Esophagus (tissue), 2 donors: Measurements from ENCODE around the gene ZNF423. TPM values are rescaled to one million over a fixed set of nuclear protein-coding genes. Genes with fewer than 3 reads are reported as not detected.

Source experiments
- H3K27ac ChIP-seq, 2 donors: one replicate each; pipeline ENCODE4 v1.5.1; 2013; ENCODE audit warnings: low read depth in 2 of 2, mild to moderate bottlenecking in 2 of 2, inconsistent platforms in 1 of 2, low read length in 1 of 2, moderate library complexity in 1 of 2
- H3K27me3 ChIP-seq, 2 donors: one replicate each; pipeline ENCODE4 v1.6.1; 2013; ENCODE audit warnings: low read length in 2 of 2, control low read depth in 1 of 2, mild to moderate bottlenecking in 1 of 2; ENCODE audit not compliant: insufficient read depth in 2 of 2, control insufficient read depth in 1 of 2
- H3K36me3 ChIP-seq, 2 donors: one replicate each; pipeline ENCODE4 v1.6.1; 2013; ENCODE audit warnings: low read length in 1 of 2; ENCODE audit not compliant: control insufficient read depth in 2 of 2, insufficient read depth in 2 of 2
- H3K4me1 ChIP-seq, 2 donors: one replicate each; pipeline ENCODE4 v1.6.1; 2013; ENCODE audit warnings: low read length in 1 of 2; ENCODE audit not compliant: control insufficient read depth in 2 of 2, insufficient read depth in 2 of 2
- H3K4me3 ChIP-seq, 2 donors: one replicate each; pipeline ENCODE4 v1.5.1; 2013; ENCODE audit warnings: low read length in 2 of 2, mild to moderate bottlenecking in 2 of 2, low read depth in 1 of 2, moderate library complexity in 1 of 2
- H3K9me3 ChIP-seq, 2 donors: one replicate each; pipeline ENCODE4 v1.6.1; 2013; ENCODE audit warnings: mild to moderate bottlenecking in 2 of 2, low read depth in 1 of 2, low read length in 1 of 2, moderate library complexity in 1 of 2; ENCODE audit not compliant: control insufficient read depth in 2 of 2, insufficient read depth in 1 of 2
- WGBS, 2 donors: extraction: QIAGEN DNeasy Blood & Tissue Kit; methylation state at CpG; one replicate each; pipeline ENCODE4 v1.1.7; 2013; 5-methylcytosine and 5-hydroxymethylcytosine counted together
- polyA plus RNA-seq, 2 donors: library from polyadenylated mRNA; stranded (reverse); fragments of 200-250 nt; gene quantifications; one replicate each; pipeline ENCODE4 v1.2.3, GENCODE V29; 2013
- donor health status: healthy with polysubstance abuse.
- donor health status: Bipolar disorder and iron deficiency.

The ZNF423 gene
- polyA plus RNA-seq, 2 donors: 0.53 to 0.67 TPM

GRCh38 chr16:49602976-49603310 is 253.0 kb downstream of the ZNF423 start:
- H3K9me3 ChIP-seq: no peaks in the 10 kb centered on the region
- no peaks in the 10 kb centered on the region for H3K36me3 ChIP-seq
- H3K27ac ChIP-seq: no peak overlapping the region
- 64 to 66% methylated on average over 9 of the region's 9 CpGs for WGBS, 2 donors
- H3K4me1 ChIP-seq: peaks cover 0 to 3% of the 10 kb centered on the region in 2 donors
- H3K4me3 ChIP-seq: no peak overlapping the region
- H3K27me3 ChIP-seq: no peaks in the 10 kb centered on the region

- 49 to 57% methylated on average over 22 of the region's 22 CpGs for WGBS, 2 donors
- no peaks in the 10 kb centered on the region for H3K9me3 ChIP-seq
- H3K36me3 ChIP-seq: no peaks in the 10 kb centered on the region
- no peaks in the 10 kb centered on the region for H3K27me3 ChIP-seq
- no peak overlapping the region for H3K27ac ChIP-seq
- H3K4me3 ChIP-seq: no peak overlapping the region
- H3K4me1 ChIP-seq: peaks cover 0 to 3% of the 10 kb centered on the region in 2 donors
Observed at GRCh38 chr16:49602201-49602975, 253.5 kb downstream of the ZNF423 start.

- WGBS, 2 donors: 76 to 84% methylated on average over 6 of the region's 6 CpGs
- H3K27ac ChIP-seq: no peak overlapping the region
- H3K9me3 ChIP-seq: no peaks in the 10 kb centered on the region
- no peaks in the 10 kb centered on the region for H3K27me3 ChIP-seq
- no peak overlapping the region for H3K4me3 ChIP-seq
- H3K36me3 ChIP-seq: no peaks in the 10 kb centered on the region
- peaks cover 0 to 3% of the 10 kb centered on the region in 2 donors for H3K4me1 ChIP-seq
Observed at GRCh38 chr16:49601576-49601975, 254.3 kb downstream of the ZNF423 start.

GRCh38 chr16:49600976-49601375 is 254.9 kb downstream of the ZNF423 start:
- H3K27me3 ChIP-seq: no peaks in the 10 kb centered on the region
- H3K4me3 ChIP-seq: no peak overlapping the region
- no peak overlapping the region for H3K27ac ChIP-seq
- H3K36me3 ChIP-seq: no peaks in the 10 kb centered on the region
- 96 to 97% methylated on average over 8 of the region's 8 CpGs for WGBS, 2 donors
- no peaks in the 10 kb centered on the region for H3K9me3 ChIP-seq
- H3K4me1 ChIP-seq: peaks cover 0 to 3% of the 10 kb centered on the region in 2 donors

- Histone ChIP-seq H3K27ac (no peak overlapping the region), H3K4me1 (peaks cover 0 to 3% of the 10 kb centered on the region in 2 donors), H3K36me3 (no peaks in the 10 kb centered on the region), H3K4me3 (no peak overlapping the region), H3K27me3 (no peaks in the 10 kb centered on the region), H3K9me3 (no peaks in the 10 kb centered on the region)
- WGBS, 2 donors: 94% methylated on average over 23 of the region's 23 CpGs
Observed at GRCh38 chr16:49600536-49600935, 255.4 kb downstream of the ZNF423 start.

GRCh38 chr16:49599704-49600103 is 256.2 kb downstream of the ZNF423 start:
- Histone ChIP-seq H3K27ac (no peak overlapping the region), H3K27me3 (no peaks in the 10 kb centered on the region), H3K36me3 (no peaks in the 10 kb centered on the region), H3K9me3 (no peaks in the 10 kb centered on the region), H3K4me1 (peaks cover 0 to 3% of the 10 kb centered on the region in 2 donors), H3K4me3 (no peak overlapping the region)
- WGBS, 2 donors: 80 to 87% methylated on average over 8 of the region's 8 CpGs

GRCh38 chr16:49599281-49599680 is 256.6 kb downstream of the ZNF423 start:
- Histone ChIP-seq H3K9me3 (no peaks in the 10 kb centered on the region), H3K4me1 (peaks cover 0 to 3% of the 10 kb centered on the region in 2 donors), H3K27ac (no peak overlapping the region), H3K27me3 (no peaks in the 10 kb centered on the region), H3K36me3 (no peaks in the 10 kb centered on the region), H3K4me3 (no peak overlapping the region)
- 93% methylated on average over 2 of the region's 2 CpGs for WGBS, 2 donors

GRCh38 chr16:49598383-49599170 is 257.3 kb downstream of the ZNF423 start:
- 87 to 88% methylated on average over 8 of the region's 8 CpGs for WGBS, 2 donors
- Histone ChIP-seq H3K27me3 (no peaks in the 10 kb centered on the region), H3K9me3 (no peaks in the 10 kb centered on the region), H3K4me1 (peaks cover 0 to 3% of the 10 kb centered on the region in 2 donors), H3K36me3 (no peaks in the 10 kb centered on the region), H3K4me3 (no peak overlapping the region), H3K27ac (no peak overlapping the region)

GRCh38 chr16:49597796-49598195 is 258.1 kb downstream of the ZNF423 start:
- Histone ChIP-seq H3K4me1 (peaks cover 0 to 3% of the 10 kb centered on the region in 2 donors), H3K9me3 (no peaks in the 10 kb centered on the region), H3K27me3 (no peaks in the 10 kb centered on the region), H3K4me3 (no peak overlapping the region), H3K36me3 (no peaks in the 10 kb centered on the region), H3K27ac (no peak overlapping the region)
- 90 to 97% methylated on average over 2 of the region's 2 CpGs for WGBS, 2 donors
